Measurements from ENCODE around the gene CNIH3. TPM values are rescaled to one million over a fixed set of nuclear protein-coding genes. Genes with fewer than 3 reads are reported as not detected.

CNIH3 gene
- total and polyA plus RNA-seq, 2 donors (not counting 3 experiments of a cell fraction or from before 2014, with no cell fraction given) = 1.3 to 2.5 TPM

DNA sequence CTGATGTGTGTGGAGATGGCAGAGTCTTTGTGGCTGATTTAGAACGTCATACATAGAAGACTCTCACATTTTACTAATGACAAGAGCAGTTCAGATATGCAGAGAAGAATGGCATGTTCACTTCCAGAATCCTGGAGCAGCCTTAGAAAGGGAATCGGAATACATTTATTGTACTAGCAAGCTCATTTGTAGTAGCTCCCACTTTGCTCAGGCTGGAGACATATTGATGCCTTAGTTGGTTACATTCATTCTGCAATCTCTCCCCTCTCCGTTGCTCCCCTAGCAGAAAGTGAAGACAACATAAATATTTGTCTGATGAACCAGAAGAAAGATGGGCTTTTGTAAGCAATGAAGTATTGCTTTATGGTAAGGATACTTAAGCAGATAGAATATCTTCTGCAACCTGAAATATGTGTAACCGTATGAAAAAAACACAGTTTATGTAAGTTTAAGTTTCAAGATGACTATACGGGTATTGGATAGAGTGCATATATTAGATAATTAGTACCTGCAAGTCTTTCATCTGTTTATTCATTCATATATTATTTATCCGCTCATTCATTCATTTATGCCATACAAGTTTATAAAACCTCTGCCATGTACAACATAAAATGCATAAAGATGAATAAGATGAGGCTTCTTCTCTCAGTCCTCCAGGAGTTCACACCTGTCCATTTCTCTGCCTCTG lies 135.7 kb downstream of the CNIH3 start:
- Histone ChIP-seq H3K4me3 (replicated peaks in 1 of 3; ENCODE audit: insufficient read depth in 1 of 3, low read depth in 1 of 3, low read length in 3 of 3) (no peak overlapping the region), H3K4me1 (ENCODE audit: control insufficient read depth, extremely low read depth, insufficient read depth, low read length) (no peaks in the 10 kb centered on the region), H3K27me3 (ENCODE audit: control insufficient read depth in 2 of 2, insufficient read depth in 2 of 2, low read length in 2 of 2) (no peaks in the 10 kb centered on the region), H3K79me2 (ENCODE audit: control insufficient read depth, insufficient read depth, low read length) (no peaks in the 10 kb centered on the region), H3K9me1 (replicated peaks; ENCODE audit: control insufficient read depth, extremely low read depth, insufficient read depth, low read length) (no peaks in the 10 kb centered on the region), H3K9ac (replicated peaks; ENCODE audit: extremely low read depth, insufficient read depth, low read length) (no peak overlapping the region), H4K20me1 (replicated peaks; ENCODE audit: control insufficient read depth, extremely low read depth, insufficient read depth, low read length) (no peaks in the 10 kb centered on the region), H2AFZ (ENCODE audit: low read depth, low read length) (no peak overlapping the region), H3K27ac (ENCODE audit: insufficient read depth, low read depth, low read length) (no peak overlapping the region), H3K36me3 (ENCODE audit: control insufficient read depth in 2 of 2, extremely low read depth in 1 of 2, insufficient read depth in 2 of 2, low read length in 2 of 2) (no peaks in the 10 kb centered on the region), H3K9me3 (replicated peaks; ENCODE audit: control insufficient read depth, insufficient read depth, low read length) (no peaks in the 10 kb centered on the region), H3K4me2 (ENCODE audit: insufficient read depth, low read length) (no peak overlapping the region)
- FAIRE-seq = no peak
- intact Hi-C loops (cut with micrococcal nuclease) (loop anchor here (5.0 kb wide), 1 partner anchor 46 kb away; no protein-coding TSS in a partner anchor), dilution Hi-C loops (cut with MboI; ENCODE audit: extremely low pct_ligation_motif_present, low sequenced_read_pairs) (no loop called here)
- no TSS peak for BruUV-seq (replicated peaks)
- no peak for DNase-seq (ENCODE audit: low read depth, low spot score)
- ChIA-PET POLR2A (no interaction called here), CTCF (no interaction called here)
- no peak for TF ChIP-seq FOS (IDR thresholded peaks at IDR 0.05; ENCODE audit: borderline replicate concordance, insufficient read depth, low read length)
- no peak for TF ChIP-seq MAX (IDR thresholded peaks at IDR 0.05; ENCODE audit: insufficient read depth, insufficient read length)
- no peak for TF ChIP-seq POLR2AphosphoS5 (IDR thresholded peaks at IDR 0.05; ENCODE audit: insufficient read depth, low read depth, low read length)
- no peak for TF ChIP-seq POLR2A (IDR thresholded peaks at IDR 0.05; ENCODE audit: low read depth, low read length)
- no peak for TF ChIP-seq CTCF (IDR thresholded peaks at IDR 0.05; ENCODE audit: extremely low read depth in 1 of 2, insufficient read depth in 1 of 2, low read depth in 1 of 2, low read length in 2 of 2)
- TF ChIP-seq MYC (IDR thresholded peaks at IDR 0.05; ENCODE audit: low read depth, low read length) = no peak
- TF ChIP-seq JUN (IDR thresholded peaks at IDR 0.05; ENCODE audit: borderline replicate concordance, insufficient read depth, insufficient read length, low read depth) = no peak
- no peak for TF ChIP-seq GATA2 (IDR thresholded peaks at IDR 0.05; ENCODE audit: insufficient read depth, insufficient read length, low read depth, low read length)
- TF ChIP-seq EZH2 (IDR thresholded peaks at IDR 0.05; ENCODE audit: borderline replicate concordance, low read depth, low read length, severe bottlenecking) = no peak

Measured in endothelial cell of umbilical vein (primary cell).